SK-N-MC (cell line): ENCODE data around the gene KRTAP5-6.

Source experiments
- EZH2 ChIP-seq: fragments of 200-600 bp; sonication (generic); IDR thresholded peaks from one replicate; pipeline ENCODE4 v1.6.1; 2017; ENCODE audit warnings: antibody characterized with exemption
- POLR2AphosphoS5 ChIP-seq: IDR thresholded peaks from 2 replicates; pipeline ENCODE4 v1.6.1; 2012; ENCODE audit warnings: mild to moderate bottlenecking, low read depth, low read length, borderline replicate concordance

GRCh38 chr11:1738380-1738779 lies 41.4 kb downstream of the KRTAP5-6 start:
- TF ChIP-seq POLR2AphosphoS5 (no peak), EZH2 (no peak)
